DMS53 treated with DMSO at 0.1 percent for 48 hours (cell line): Measurements from ENCODE around the gene MICALL1.
"Not testable (repeated sequence)": the region's sequence is repeated elsewhere in the genome, so short reads cannot be mapped to it uniquely, and the experiment has no call there.

Experiments used
- DNase-seq: peaks from one replicate; lab custom pipeline; 2025; ENCODE audit not compliant: unreplicated experiment; lab: John Stamatoyannopoulos, UW

MICALL1 gene

GRCh38 chr22:37954686-37955085 lies 48.6 kb downstream of the MICALL1 start:
- no peak for DNase-seq

DNA sequence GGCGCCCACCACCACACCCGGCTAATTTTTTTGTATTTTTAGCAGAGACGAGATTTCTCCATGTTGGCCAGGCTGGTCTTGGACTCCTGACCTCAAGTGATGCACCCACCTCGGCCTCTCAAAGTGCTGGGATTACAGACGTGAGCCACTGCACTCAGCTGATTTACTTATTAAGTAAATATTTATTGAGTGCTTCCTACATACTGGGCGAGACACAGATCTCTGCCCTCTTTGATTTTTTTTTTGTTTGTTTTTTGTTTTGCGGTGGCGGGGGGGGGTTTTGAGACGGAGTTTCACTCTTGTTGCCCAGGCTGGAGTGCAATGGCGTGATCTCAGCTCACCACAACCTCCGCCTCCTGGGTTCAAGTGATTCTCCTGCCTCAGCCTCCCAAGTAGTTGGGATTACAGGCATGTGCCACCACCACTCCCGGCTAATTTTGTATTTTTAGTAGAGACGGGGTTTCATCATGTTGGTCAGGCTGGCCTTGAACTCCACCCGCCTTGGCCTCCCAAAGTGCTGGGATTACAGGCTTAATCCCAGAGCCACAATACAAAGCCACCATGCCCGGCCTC lies 49.8 kb downstream of the MICALL1 start:
- not testable (repeated sequence) for DNase-seq

GRCh38 chr22:37957232-37957631 lies 51.1 kb downstream of the MICALL1 start:
- no peak for DNase-seq

GRCh38 chr22:37959231-37959825 lies 53.2 kb downstream of the MICALL1 start:
- no peak for DNase-seq

DNA sequence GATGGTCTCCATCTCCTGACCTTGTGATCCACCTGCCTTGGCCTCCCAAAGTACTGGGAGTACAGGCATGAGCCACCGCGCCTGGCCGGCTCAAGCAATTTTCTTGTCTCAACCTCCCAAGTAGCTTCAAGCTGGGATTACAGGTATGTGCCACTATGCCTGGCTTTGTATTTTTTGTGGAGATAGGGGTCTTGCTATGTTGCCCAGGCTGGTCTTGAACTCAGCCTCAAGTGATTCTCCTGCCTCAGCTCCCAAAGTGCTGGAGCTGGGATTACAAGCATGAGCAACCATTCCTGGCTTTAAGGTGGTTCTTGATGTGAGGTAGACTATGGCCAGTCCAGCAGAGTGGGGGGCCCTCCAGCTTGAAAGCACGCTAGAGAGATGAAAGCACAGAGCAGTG lies 55.0 kb downstream of the MICALL1 start:
- DNase-seq = no peak

GRCh38 chr22:37965940-37966664 lies 60.0 kb downstream of the MICALL1 start:
- DNase-seq = no peak

GRCh38 chr22:37967147-37967546 lies 61.0 kb downstream of the MICALL1 start:
- no peak for DNase-seq

- no peak for DNase-seq
Observed at GRCh38 chr22:37967637-37968451, 61.7 kb downstream of the MICALL1 start.

DNA sequence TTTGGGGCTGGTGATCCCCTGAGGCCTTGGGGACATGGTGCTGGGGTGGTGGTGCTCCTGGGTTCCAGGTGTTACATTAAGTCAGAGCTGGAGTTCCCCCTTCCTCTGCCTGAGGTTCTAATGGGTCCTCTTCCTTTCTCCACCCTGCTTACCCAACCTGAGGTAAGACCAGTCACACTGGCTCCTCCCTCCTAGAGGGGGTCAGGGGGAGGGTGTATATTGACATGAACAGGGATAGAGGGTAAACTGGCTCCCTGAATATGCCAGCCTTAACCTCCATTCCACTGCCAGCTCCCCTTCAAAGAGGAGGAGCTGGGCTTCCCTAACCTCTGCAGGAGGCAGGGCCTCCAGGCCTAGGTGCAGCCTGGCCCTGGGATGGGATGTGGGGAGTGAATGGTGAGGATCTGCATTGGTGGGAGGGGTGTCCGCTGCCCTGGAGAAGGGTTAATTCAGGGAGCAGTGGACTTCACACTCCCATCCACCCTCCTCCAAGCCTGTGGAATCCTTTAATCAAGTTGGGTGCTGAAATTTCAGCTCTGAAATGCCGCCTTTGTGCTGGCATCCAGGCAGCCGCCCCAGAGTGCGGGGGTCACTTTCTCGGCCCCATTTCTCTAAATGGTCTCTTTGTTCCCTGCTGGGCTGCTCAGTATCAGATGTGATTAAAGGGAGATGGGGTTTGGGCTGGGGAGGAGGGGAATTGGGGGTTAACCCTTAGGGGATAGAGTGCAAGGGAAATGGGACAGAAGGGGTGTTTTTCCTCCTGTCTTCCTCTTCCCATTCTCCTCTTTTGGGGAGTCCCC lies 62.6 kb downstream of the MICALL1 start:
- DNase-seq = no peak

- no peak for DNase-seq
Observed at GRCh38 chr22:37970864-37971263, 64.8 kb downstream of the MICALL1 start.

DNA sequence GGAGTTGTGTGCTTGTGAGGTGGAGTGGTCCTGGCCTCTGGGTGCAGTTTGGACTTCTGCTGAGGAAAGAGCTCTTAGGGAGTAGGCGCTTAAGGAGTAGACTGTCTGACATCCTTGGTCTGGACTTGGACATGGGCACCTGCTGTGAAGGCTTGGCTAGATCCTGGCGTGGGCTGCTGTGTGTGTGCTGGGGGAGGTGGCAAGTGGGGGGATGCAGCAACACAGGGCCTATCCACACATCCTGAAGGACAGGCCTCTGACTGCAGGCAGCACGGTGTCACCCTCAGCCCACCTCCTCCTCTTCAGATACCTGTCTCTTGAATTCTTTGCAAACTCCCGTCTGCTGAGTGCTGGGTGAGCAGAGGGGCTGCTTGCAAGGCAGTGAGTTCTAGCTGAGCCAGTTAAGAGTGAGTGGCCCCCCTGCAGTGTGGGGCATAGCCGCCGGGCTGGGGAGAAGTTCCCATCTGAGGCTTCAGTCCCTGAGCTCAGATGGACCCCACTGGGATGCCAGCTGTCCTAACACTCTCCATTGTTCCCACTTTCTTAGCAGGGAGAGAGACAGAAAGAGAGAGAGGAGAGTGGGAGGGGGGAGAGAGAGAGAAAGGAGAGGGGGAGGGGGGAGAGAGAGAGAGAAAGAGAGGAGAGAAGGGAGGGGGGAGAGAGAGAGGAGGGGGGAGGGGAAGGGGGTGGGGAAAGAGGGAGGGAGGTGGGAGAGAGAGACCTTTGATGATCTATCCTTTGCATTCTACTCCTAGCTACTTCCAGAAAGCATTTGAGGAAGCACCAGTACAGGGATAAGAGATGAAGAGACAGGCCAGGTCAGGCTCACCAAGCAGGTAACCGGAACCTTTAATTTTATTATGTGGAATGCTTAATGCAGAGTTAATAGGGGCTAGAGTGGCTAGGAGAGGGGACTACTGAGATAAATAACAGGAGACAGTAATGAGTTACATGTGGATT lies 65.7 kb downstream of the MICALL1 start:
- no peak for DNase-seq

DNA sequence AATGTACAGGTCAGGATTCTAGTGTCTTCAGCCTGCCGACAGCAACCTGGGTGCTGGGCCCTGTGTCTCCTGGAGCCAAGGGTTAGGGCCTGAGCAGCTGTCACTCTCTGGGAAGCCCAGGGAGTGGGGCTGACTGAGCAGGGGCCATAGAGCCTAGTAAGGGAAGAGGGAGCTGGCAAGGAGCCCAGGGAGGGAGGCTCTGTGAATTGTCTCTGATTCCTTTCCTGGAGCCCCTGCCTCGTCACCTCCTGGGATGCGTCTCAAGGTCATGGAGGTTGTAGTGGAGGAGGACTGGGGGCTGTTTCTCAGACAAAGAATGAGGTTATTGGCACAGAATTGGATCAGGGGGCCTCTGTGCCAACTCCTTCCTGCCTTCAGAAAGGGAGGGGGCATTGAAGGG lies 66.4 kb downstream of the MICALL1 start:
- no peak for DNase-seq

DNA sequence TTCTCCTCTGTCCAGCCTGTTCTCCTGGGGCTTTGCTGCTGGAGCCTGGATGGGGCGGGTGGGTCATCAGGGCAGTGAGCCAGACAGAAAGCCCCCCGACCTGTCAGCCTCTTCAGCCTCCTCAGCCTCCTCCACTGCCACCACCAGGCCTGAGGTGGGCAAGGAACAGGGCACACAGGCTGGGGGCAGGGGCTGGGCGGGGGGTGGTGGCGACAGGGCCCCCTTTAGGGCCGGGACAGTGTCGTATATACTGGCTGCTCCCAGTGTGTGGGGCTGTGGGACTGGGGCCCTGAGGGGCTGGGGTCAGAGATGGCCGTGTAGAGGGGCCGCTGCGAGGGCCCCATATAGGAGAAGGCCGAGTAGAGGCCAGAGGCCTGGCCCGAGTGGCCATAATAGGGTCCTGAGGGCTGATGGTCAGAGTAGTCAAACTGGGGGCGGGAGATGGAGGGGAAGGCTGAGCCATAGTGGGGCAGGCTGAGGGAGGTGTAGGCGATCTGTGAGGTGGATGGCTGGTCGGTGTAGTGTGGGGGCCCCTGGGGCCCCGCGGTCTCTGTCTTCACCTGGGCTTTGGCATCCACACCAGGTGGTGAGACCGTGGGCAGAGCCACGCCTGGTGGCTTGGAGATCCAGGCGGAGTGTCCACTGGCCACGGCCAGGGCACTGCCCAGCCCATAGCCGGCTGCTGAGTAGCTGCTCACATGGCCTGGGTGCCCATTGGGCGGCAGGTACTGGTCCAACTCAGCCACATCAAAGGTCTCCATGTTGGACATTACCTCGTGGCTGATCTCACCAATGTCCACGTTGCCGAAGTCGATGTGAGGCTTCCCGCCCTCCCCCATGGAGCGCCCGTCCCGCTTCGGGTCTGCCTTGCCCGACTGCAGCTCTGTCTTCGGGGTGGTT lies 67.4 kb downstream of the MICALL1 start:
- DNase-seq = no peak

GRCh38 chr22:37975153-37975552 lies 69.1 kb downstream of the MICALL1 start:
- DNase-seq = no peak

DNA sequence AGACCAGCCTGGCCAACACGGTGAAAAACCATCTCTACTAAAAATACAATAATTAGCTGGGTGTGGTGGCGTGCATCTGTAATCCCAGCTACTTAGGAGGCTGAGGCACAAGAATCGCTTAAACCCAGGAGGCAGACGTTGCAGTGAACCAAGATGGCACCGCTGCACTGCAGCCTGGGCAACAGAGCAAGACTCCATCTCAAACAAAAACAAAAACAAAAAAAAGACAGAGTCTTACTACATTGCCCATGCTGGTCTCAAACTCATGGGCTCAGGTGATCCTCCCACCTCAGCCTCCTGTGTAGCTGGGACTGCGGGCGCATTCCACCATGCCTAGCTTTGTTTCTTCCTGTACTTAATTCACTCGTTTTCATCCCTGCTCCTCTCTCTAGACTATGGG lies 69.9 kb downstream of the MICALL1 start:
- not testable (repeated sequence) for DNase-seq

DNA sequence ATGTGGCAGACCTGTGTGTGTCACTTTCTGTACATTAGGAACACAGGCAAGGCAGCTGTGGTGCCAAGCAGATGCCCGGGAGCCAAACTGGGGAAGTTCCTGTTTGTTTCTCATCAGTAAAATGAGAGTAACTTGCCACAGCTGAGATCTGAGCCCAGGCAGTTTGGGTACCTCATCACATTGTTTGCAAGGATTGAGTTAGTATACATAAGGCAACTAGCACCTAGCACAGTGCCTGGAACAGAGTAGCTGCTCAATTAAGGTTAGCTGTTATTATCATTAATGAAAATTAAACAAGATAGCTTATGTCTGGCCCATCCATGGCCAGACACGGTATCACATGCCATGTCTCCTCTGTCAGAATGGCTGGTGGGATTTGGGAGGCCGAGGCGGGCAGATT lies 70.5 kb downstream of the MICALL1 start:
- DNase-seq = no peak

- DNase-seq = no peak
Observed at GRCh38 chr22:37979782-37980181, 73.7 kb downstream of the MICALL1 start.

- DNase-seq = no peak
Observed at GRCh38 chr22:37981282-37982011, 75.3 kb downstream of the MICALL1 start.
